Transverse colon (tissue), 3 donors: ENCODE data around the gene F2RL2.

ENCODE experiments used
- CTCF ChIP-seq, 5 experiments: fragments of 200-600 bp in 3 of 5; fragments of 450-650 bp in 2 of 5; sonication (generic) in 3 of 5; IDR thresholded peaks; 1 replicate in 2 of 5; 2 replicates in 3 of 5; pipeline ENCODE4 v1.5.1; 2016 to 2017; ENCODE audit warnings: antibody characterized with exemption in 5 of 5, inconsistent platforms in 3 of 5, mild to moderate bottlenecking in 2 of 5, moderate library complexity in 1 of 5
- POLR2A ChIP-seq: fragments of 450-650 bp; IDR thresholded peaks from one replicate; pipeline ENCODE4 v1.6.1; 2016; ENCODE audit warnings: antibody characterized with exemption, mild to moderate bottlenecking, moderate library complexity

DNA sequence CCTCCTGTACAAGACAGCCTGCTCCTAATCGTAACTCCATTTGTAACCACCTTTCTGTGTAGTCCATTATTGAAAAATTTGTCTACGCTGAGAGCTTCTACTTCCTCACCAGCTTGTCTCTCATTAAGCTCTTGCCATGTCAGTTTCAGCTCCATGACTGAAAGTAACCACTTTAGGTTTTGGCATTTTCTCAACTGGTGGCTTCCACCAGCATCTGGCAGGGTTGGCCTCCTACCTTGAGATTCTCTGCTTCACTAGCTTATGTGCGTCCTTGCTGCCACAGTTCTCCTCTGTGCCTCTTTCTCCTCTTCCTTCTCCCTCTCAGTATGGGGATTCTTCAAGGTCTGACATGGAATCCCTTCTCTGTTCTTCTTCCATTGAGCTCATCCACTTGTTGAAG lies 31.8 kb downstream of the F2RL2 start:
- TF ChIP-seq CTCF (IDR thresholded peaks at IDR 0.05) (no peak), POLR2A (no peak)
